ENCODE results near the gene APOBEC3F.
"Not testable (repeated sequence)": the region's sequence is repeated elsewhere in the genome, so short reads cannot be mapped to it uniquely, and the experiment has no call there.

The APOBEC3F gene

GRCh38 chr22:39040538-39041296, at the start of gene APOBEC3F:
Gene APOBEC3F (plus strand): TSS chr22:39040864. CDS start chr22:39040961, 97 bp downstream.
- in situ Hi-C loops (cut with MboI; ENCODE audit: low pct_unique_long_range_greater_than_20kb, low sequenced_read_pairs), result not testable (repeated sequence)
- peak; percentile 73 for DNase-seq

GRCh38 chr22:38992871-38993371, 47.7 kb upstream of the APOBEC3F start:
- in situ Hi-C loops (cut with MboI; ENCODE audit: low pct_unique_long_range_greater_than_20kb, low sequenced_read_pairs); DNase-seq: not testable (repeated sequence)

DNA sequence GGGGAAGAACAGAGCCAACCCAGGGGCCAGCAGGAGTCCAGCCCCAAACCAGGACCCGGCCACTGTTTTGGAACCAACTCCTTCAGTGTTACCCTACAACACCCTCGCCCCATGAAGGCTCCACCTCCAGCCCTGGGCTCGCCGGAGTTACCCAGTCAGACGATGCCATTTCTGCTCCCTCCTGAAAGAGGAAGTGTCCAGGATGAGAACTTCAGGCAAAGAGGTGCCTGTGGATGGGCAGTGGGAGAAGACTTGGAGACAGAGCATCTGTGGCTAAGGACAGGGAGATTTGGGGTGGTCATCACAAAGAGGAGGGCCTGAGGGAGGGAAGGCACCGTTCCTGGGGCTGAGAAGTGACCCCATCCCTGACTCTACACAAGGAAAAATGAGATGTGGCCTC, 44.6 kb upstream of the APOBEC3F start:
- in situ Hi-C loops (cut with MboI; ENCODE audit: low pct_unique_long_range_greater_than_20kb, low sequenced_read_pairs), result no loop called here

GRCh38 chr22:38997518-38997917, 43.1 kb upstream of the APOBEC3F start:
- no peak for DNase-seq
- in situ Hi-C loops (cut with MboI; ENCODE audit: low pct_unique_long_range_greater_than_20kb, low sequenced_read_pairs), result no loop called here

More for the DNA sequence above, 44.6 kb upstream of the APOBEC3F start:
- DNase-seq, result no peak

DNA sequence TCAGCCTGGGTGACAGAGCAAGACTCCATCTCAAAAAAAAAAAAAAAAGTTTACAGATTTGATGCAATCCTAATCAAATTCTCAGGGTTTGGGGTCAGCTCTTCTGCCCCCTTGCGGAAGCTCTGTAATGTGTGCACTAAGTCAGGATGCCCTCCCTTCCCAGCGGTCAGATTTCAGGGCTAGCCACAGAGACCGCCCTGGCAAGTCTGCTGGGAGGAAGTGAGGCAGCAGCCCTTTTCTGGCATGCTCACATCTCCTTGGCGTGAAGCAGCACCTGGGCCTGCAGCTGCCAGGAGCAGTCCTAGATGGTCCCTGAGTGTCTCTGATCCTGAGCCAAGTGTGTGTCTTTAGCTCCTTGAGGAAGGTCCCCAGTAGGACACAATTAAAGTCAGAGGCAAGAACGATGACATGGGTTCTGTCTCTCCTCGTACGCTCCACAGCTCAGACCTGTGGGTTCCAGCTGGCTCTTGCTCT, 37.5 kb upstream of the APOBEC3F start:
- DNase-seq, result peak; percentile 95
- in situ Hi-C loops (cut with MboI; ENCODE audit: low pct_unique_long_range_greater_than_20kb, low sequenced_read_pairs), result no loop called here

- no peak for DNase-seq
- in situ Hi-C loops (cut with MboI; ENCODE audit: low pct_unique_long_range_greater_than_20kb, low sequenced_read_pairs), result no loop called here
These were observed 33.5 kb upstream of the APOBEC3F start for GRCh38 chr22:39007177-39007576.

DNA sequence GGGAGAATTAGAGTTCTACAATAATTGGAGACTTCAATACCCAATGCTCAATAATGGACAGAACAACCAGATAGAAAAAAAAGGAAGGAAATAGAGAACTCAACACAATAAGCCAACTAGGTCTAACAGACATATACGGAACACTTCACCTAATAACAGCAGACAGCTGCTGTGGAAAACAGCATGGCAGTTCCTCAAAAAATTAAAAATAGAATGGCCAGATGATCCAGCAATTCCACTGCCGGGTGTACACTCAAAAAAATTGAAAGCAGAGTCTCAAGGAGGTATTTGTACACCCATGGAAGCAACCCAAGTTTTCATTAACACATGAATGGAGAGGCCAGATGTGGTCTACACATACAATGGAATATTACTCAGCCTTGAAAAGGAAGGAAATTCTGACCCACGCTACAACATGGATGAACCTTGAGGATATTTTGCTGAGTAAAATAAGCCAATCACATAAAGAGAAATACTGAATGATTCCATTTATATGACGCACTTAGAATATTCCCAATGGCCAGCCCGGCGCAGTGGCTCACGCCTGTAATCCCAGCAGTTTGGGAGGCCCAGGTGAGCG, 32.3 kb upstream of the APOBEC3F start:
- in situ Hi-C loops (cut with MboI; ENCODE audit: low pct_unique_long_range_greater_than_20kb, low sequenced_read_pairs), result not testable (repeated sequence)
- peak; percentile 83 for DNase-seq

- in situ Hi-C loops (cut with MboI; ENCODE audit: low pct_unique_long_range_greater_than_20kb, low sequenced_read_pairs), result no loop called here
- DNase-seq, result no peak
These were observed 29.7 kb upstream of the APOBEC3F start for GRCh38 chr22:39010946-39011345.

GRCh38 chr22:39012533-39013511, 27.8 kb upstream of the APOBEC3F start:
- no peak for DNase-seq
- in situ Hi-C loops (cut with MboI; ENCODE audit: low pct_unique_long_range_greater_than_20kb, low sequenced_read_pairs), result no loop called here

DNA sequence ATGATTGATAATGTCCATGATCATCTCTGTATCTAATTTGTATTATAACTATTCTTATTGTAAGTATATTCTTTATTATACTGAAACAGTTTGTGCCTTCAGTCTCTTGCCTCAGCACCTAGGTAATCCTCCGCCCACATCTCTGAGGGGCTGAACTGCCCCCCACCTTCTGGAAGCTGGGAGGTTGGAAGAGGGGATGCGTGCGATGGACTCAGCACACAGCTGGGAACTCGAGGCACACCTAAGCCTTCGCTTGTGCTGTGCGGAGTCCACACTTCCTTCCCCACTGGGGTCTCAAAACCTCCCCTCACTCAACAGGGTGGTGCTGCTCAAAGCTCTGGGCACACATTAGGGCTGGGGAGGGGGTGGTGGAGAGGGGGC, 27.1 kb upstream of the APOBEC3F start:
- in situ Hi-C loops (cut with MboI; ENCODE audit: low pct_unique_long_range_greater_than_20kb, low sequenced_read_pairs); DNase-seq: not testable (repeated sequence)

DNA sequence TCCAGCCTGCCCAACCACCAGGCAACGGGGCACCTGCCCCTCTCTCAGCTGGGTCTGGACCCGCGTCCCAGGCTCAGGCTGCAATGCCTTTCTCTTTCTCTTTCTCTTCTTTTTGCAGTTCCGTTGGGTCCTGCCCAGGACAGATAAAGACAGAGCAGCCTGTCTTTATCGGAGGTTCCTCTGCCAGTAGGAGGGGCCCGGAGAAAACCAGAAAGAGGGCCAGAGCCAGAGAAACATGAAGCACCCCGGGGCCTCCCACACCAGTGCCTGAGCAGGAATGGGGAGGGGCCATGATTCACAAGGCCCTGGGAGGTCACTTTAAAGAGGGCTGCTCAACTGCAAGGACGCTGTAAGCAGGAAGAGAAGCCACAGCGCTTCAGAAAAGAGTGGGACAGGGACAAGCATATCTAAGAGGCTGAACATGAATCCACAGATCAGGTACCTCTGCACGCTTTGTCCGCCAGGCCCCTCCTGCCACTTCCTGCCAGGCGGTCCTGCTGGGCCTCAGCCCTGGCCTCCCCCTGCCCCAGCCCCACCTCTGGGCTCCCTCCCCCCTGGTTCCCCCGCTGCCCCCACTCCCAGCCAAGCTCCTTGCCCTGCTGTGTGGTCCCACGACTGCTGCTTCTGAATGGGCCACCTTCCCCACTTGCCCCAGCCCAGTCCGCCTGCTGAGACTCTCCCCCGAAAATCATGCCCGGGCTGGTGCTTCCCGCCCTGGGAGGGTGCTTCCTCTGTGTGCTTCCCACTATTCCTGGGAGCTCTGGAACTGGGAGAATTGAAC, 26.5 kb upstream of the APOBEC3F start, which contains the start of gene APOBEC3C:
TSS of gene APOBEC3C (plus strand) at position 316 of the 781 bp plus-strand sequence. CDS start at position 422, 106 bp downstream.
- peak; percentile 93 for DNase-seq
- in situ Hi-C loops (cut with MboI; ENCODE audit: low pct_unique_long_range_greater_than_20kb, low sequenced_read_pairs), result no loop called here

DNA sequence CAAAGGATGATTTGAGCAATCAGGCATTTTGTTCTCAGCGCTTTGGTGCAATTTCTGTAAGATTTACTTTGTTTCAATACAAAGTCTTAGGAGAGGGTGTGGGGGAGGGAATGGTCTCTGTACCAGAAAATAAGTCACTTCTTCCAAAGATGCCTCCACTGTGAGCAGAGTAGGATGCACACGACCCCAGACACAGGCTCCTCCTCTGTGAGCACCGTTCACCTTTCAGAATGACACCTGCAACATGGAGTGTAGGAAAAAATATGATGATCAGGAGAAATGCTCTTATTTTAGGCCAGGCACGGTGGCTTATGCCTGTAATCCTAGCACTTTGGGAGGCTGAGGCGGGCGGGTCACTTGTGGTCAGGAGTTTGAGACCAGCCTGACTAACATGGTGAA, 25.9 kb upstream of the APOBEC3F start:
- DNase-seq; in situ Hi-C loops (cut with MboI; ENCODE audit: low pct_unique_long_range_greater_than_20kb, low sequenced_read_pairs): not testable (repeated sequence)

DNA sequence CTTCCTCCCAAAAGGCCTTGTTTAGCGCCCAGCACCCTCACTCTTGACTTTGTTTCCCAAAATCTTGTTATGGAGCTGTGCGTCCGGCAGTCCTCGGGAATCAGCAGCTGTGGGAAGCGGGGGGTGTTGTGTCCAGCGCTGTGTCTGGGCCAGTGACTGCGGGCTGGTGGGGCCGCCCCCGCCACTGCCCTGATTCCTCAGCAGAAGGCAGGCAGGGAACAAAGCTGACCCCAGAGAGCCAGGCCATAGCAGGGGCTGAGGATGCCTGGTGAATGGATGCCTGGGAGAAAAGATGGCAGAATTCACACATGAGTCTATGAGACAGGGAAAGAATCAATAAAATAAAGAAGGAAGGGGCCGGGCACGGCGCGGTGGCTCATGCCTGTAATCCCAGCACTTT, 24.1 kb upstream of the APOBEC3F start:
- in situ Hi-C loops (cut with MboI; ENCODE audit: low pct_unique_long_range_greater_than_20kb, low sequenced_read_pairs), result no loop called here
- DNase-seq, result no peak

DNA sequence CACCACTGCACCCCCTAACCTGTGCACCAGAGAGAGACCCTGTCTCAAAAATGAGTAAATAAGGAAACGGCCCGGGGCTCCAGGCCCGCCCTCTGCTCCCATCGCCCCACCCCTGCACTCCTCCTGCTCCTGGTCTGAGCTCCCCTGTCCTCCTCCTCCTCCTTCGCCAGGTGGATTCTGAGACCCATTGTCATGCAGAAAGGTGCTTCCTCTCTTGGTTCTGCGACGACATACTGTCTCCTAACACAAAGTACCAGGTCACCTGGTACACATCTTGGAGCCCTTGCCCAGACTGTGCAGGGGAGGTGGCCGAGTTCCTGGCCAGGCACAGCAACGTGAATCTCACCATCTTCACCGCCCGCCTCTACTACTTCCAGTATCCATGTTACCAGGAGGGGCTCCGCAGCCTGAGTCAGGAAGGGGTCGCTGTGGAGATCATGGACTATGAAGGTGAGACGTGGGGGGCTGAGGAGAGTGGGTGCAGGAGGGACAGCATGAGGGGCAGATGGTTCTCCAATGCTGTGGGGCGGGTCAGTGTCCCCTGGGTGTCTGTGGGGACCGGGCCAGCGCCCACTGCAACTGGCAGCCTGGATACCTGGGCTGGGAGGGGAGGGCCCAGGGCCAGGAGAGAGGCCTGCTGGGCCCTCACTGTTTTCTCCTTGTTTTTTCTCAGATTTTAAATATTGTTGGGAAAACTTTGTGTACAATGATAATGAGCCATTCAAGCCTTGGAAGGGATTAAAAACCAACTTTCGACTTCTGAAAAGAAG, 22.9 kb upstream of the APOBEC3F start:
- no peak for DNase-seq
- in situ Hi-C loops (cut with MboI; ENCODE audit: low pct_unique_long_range_greater_than_20kb, low sequenced_read_pairs), result no loop called here

DNA sequence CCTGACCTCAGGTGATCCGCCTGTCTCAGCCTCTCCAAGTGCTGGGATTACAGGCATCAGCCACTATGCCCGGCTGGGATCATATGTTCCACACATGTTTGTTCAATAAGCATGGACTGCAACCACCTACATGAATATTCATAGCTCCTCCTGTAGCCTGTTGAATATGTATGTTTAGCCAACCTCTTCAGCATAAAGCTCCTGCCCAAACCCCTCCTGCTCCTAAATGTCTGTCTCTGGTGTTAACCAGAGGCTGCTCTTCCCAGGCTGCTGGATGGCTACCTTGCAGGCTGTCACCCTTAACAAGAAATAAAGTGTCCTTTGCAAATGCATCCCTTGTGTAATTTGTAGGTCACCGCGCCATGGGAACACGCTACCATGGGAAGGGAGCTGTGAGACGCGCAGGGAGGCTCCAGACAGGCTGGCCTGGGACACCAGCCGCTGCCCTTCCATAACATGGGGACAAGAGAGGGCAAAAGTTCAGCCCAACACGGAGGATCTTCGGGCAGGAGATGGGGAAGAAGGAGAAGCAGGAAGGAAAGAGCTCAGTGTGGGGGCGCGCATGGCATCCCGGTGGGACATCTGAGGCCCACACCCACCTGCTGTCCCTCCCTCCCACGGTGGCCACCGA, 20.5 kb upstream of the APOBEC3F start:
- DNase-seq; in situ Hi-C loops (cut with MboI; ENCODE audit: low pct_unique_long_range_greater_than_20kb, low sequenced_read_pairs): not testable (repeated sequence)

- DNase-seq, result no peak
- in situ Hi-C loops (cut with MboI; ENCODE audit: low pct_unique_long_range_greater_than_20kb, low sequenced_read_pairs), result no loop called here
These were observed 19.0 kb upstream of the APOBEC3F start for GRCh38 chr22:39021552-39022250.
